Aorta (tissue), 5 donors: Measurements from ENCODE around the gene SPECC1L. TPM values are rescaled to one million over a fixed set of nuclear protein-coding genes. Genes with fewer than 3 reads are reported as not detected.

Experiments used
- ATAC-seq: fragments of 200-7000 bp; cut with Tn5 transposase; one replicate; pipeline ENCODE4 v1.9.1; 2022; ENCODE audit warnings: moderate library complexity; ENCODE audit not compliant: low FRiP score
- DNase-seq, 2 donors: peaks; one replicate each; pipeline ENCODE4 v3.0.0-alpha.2; 2020
- H3K27ac ChIP-seq, 2 donors: one replicate each; pipeline ENCODE4 v1.5.1; 2013; ENCODE audit warnings: low read length in 2 of 2, mild to moderate bottlenecking in 2 of 2, moderate library complexity in 2 of 2, control low read depth in 1 of 2, inconsistent platforms in 1 of 2, low read depth in 1 of 2
- H3K27me3 ChIP-seq, 2 donors: one replicate each; pipeline ENCODE4 v1.6.1; 2013; ENCODE audit warnings: control low read depth in 1 of 2, low read length in 1 of 2, mild to moderate bottlenecking in 1 of 2, moderate library complexity in 1 of 2; ENCODE audit not compliant: insufficient read depth in 2 of 2, control insufficient read depth in 1 of 2
- H3K36me3 ChIP-seq, 2 donors: one replicate each; pipeline ENCODE4 v1.6.1; 2013; ENCODE audit warnings: control low read depth in 1 of 2, low read length in 1 of 2, mild to moderate bottlenecking in 1 of 2; ENCODE audit not compliant: insufficient read depth in 2 of 2, control insufficient read depth in 1 of 2
- H3K4me1 ChIP-seq, 2 donors: one replicate each; pipeline ENCODE4 v1.6.1; 2013; ENCODE audit warnings: low read length in 2 of 2, control low read depth in 1 of 2, mild to moderate bottlenecking in 1 of 2, moderate library complexity in 1 of 2; ENCODE audit not compliant: insufficient read depth in 2 of 2, control insufficient read depth in 1 of 2
- H3K4me3 ChIP-seq, 2 donors: one replicate each; pipeline ENCODE4 v1.5.1; 2013; ENCODE audit warnings: low read length in 2 of 2, control low read depth in 1 of 2, mild to moderate bottlenecking in 1 of 2
- H3K9me3 ChIP-seq: one replicate; pipeline ENCODE4 v1.6.1; 2013; ENCODE audit warnings: mild to moderate bottlenecking, low read length; ENCODE audit not compliant: control insufficient read depth
- WGBS, 2 donors: extraction: QIAGEN DNeasy Blood & Tissue Kit; methylation state at CpG; one replicate each; pipeline ENCODE4 v1.1.7; 2013; 5-methylcytosine and 5-hydroxymethylcytosine counted together
- intact Hi-C, 2 donors: fragments of 100-400 bp; cut with DNase I; formaldehyde crosslinking; loops; one replicate each; pipeline versions ENCODE4 v1.14.2 to v1.15.0; 2022
- polyA plus RNA-seq, 2 donors: library from polyadenylated mRNA; stranded (reverse); fragments of 200-250 nt; gene quantifications; one replicate each; pipeline ENCODE4 v1.2.3, GENCODE V29; 2013
- total RNA-seq, 2 donors: library from RNA; stranded (reverse); fragmentation: NEBNext Ultra II Directional; extraction: Animal tissue kit (Norgen Biotek cat#: 25700); gene quantifications; one replicate each; pipeline ENCODE4 v1.2.1, GENCODE V29; 2021
- donor health status: healthy with polysubstance abuse.
- donor health status: Bipolar disorder and iron deficiency.
- donor health status: DM: no; HTN: no; CAD: no.
- donor health status: DM: no; HTN: no; CAD: no.
- donor health status: DM: yes; HTN: yes; CAD: no.

The SPECC1L gene
- total and polyA plus RNA-seq, 4 donors, result 15.0 to 92.0 (median 47.7) TPM

DNA sequence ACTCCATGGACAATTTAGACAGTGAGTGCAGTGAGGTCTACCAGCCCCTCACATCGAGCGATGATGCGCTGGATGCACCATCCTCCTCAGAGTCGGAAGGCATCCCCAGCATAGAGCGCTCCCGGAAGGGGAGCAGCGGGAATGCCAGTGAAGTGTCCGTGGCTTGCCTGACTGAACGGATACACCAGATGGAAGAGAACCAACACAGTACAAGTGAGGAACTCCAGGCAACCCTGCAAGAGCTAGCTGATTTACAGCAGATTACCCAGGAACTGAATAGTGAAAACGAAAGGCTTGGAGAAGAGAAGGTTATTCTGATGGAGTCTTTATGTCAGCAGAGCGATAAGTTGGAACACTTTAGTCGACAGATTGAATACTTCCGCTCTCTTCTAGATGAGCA, 51.4 kb downstream of the SPECC1L start:
- Histone ChIP-seq H3K27ac (no peak overlapping the region), H3K9me3 (no peaks in the 10 kb centered on the region), H3K4me3 (no peak overlapping the region), H3K27me3 (no peaks in the 10 kb centered on the region), H3K36me3 (peaks cover 1 to 2% of the 10 kb centered on the region in 2 donors), H3K4me1 (no peaks in the 10 kb centered on the region)
- intact Hi-C loops, result loop anchor here in 1 of 2 donors (10.0 kb wide), 1 partner anchor 203 kb away; no protein-coding TSS in a partner anchor
- ATAC-seq (no peak), DNase-seq (no peak)
- 89 to 92% methylated on average over 13 of the region's 13 CpGs for WGBS, 2 donors

DNA sequence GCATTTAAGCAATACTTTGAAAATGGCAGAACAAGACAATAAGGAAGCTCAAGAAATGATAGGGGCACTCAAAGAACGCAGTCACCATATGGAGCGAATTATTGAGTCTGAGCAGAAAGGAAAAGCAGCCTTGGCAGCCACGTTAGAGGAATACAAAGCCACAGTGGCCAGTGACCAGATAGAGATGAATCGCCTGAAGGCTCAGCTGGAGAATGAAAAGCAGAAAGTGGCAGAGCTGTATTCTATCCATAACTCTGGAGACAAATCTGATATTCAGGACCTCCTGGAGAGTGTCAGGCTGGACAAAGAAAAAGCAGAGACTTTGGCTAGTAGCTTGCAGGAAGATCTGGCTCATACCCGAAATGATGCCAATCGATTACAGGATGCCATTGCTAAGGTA, 51.9 kb downstream of the SPECC1L start:
- Histone ChIP-seq H3K36me3 (peaks cover 1 to 2% of the 10 kb centered on the region in 2 donors), H3K27ac (no peak overlapping the region), H3K27me3 (no peaks in the 10 kb centered on the region), H3K4me1 (no peaks in the 10 kb centered on the region), H3K4me3 (no peak overlapping the region), H3K9me3 (no peaks in the 10 kb centered on the region)
- intact Hi-C loops, result loop anchor here in 1 of 2 donors (10.0 kb wide), 1 partner anchor 202 kb away; no protein-coding TSS in a partner anchor
- no peak for ATAC-seq
- DNase-seq, result no peak
- 81 to 83% methylated on average over 6 of the region's 6 CpGs for WGBS, 2 donors

DNA sequence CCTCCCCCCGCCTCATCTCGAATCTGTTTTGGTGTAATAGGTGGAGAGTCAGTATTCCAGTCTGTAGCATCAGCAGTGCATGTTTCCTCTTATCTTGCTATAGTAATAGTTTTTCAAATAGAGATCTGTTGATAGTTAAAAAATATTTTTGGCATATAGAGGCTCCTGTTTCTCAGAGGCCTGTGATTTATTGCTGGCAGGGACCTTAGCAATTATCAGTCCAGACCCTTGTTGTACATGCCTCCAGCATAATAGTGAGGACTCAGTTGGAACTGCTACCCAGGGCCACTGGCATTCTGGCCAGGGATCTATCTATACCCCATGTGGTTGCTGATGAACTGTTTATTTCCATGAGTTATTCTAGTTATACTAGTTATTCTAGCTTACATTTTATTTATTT, 52.6 kb downstream of the SPECC1L start:
- Histone ChIP-seq H3K36me3 (peaks cover 2 to 4% of the 10 kb centered on the region in 2 donors), H3K4me1 (no peaks in the 10 kb centered on the region), H3K9me3 (no peaks in the 10 kb centered on the region), H3K27ac (no peak overlapping the region), H3K4me3 (no peak overlapping the region), H3K27me3 (no peaks in the 10 kb centered on the region)
- no peak for DNase-seq
- 51 to 65% methylated on average over 2 of the region's 2 CpGs for WGBS, 2 donors
- intact Hi-C loops, result loop anchor here in 1 of 2 donors (10.0 kb wide), 1 partner anchor 202 kb away; no protein-coding TSS in a partner anchor
- ATAC-seq, result no peak

DNA sequence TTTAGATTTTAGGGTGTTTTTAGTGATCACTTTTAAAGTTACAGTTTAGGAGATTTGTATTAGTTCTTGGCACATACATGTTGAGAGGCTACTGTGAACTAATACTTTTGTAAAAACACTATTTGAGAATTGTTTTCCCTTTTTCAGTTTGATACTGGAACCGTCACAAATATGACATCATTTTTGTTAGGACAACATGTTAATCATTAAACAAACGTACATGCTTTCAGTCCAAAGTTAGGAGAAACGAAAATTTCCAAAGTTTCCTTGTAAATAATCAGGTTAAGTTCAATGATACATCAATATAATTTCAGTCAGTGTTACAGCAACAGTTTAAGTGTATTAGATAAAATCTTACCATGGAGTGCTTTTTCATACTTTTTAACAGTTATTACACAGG, 53.1 kb downstream of the SPECC1L start:
- intact Hi-C loops, result loop anchor here in 1 of 2 donors (10.0 kb wide), 1 partner anchor 201 kb away; no protein-coding TSS in a partner anchor
- 2 to 6% methylated on average over 3 of the region's 3 CpGs for WGBS, 2 donors
- DNase-seq (no peak), ATAC-seq (no peak)
- Histone ChIP-seq H3K36me3 (peaks cover 2 to 4% of the 10 kb centered on the region in 2 donors), H3K9me3 (no peaks in the 10 kb centered on the region), H3K4me1 (no peaks in the 10 kb centered on the region), H3K4me3 (no peak overlapping the region), H3K27me3 (no peaks in the 10 kb centered on the region), H3K27ac (no peak overlapping the region)

DNA sequence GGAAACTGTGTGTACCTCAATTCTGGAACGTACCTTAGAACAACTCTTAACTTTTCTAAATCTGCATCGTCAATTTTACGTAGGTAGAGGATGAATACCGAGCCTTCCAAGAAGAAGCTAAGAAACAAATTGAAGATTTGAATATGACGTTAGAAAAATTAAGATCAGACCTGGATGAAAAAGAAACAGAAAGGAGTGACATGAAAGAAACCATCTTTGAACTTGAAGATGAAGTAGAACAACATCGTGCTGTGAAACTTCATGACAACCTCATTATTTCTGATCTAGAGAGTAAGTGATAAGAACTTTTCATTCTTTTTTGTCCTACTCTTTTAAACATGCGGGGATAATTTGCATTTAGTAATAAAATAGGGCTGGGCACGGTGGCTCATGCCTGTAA, 53.5 kb downstream of the SPECC1L start:
- Histone ChIP-seq H3K4me3 (no peak overlapping the region), H3K27me3 (no peaks in the 10 kb centered on the region), H3K36me3 (peaks cover 2 to 4% of the 10 kb centered on the region in 2 donors), H3K9me3 (no peaks in the 10 kb centered on the region), H3K27ac (no peak overlapping the region), H3K4me1 (no peaks in the 10 kb centered on the region)
- no peak for ATAC-seq
- DNase-seq, result no peak
- 77% methylated on average over 8 of the region's 8 CpGs for WGBS, 2 donors
- intact Hi-C loops, result loop anchor here in 1 of 2 donors (10.0 kb wide), 1 partner anchor 201 kb away; no protein-coding TSS in a partner anchor

DNA sequence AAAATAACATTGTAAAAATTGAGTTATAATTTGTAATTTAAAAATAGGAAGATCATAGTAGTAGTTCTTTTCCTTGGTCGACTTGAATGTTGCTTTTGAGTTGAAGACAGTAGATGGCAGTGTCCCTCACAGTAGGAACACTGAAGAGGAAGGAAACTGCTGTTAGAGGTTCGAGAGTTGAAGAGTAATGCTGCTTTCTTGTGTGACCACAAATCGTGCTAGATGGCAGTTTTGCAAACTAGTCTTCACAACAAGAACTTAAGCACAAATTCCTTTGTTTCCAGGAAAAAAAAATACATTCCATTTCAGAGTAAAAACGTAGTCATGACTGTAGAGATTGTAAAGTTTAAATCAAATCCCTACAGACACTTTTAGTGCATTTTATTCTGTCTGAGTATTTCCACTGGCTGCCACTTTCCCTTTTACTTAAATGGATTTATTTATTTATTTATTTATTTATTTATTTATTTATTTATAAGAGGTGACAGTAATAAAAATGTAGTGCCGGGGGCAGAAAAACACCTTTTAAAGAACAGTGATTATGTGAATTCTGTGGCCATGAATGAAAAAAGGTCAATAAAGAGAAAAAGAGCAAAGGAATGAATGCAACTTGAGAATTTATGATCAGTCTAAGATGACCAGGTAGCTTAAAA, 54.6 kb downstream of the SPECC1L start:
- no peak overlapping the region for H3K27ac ChIP-seq
- intact Hi-C loops, result loop anchor here (5.0 to 10.0 kb wide), 2 partner anchors 197 to 200 kb away; no protein-coding TSS in a partner anchor

DNA sequence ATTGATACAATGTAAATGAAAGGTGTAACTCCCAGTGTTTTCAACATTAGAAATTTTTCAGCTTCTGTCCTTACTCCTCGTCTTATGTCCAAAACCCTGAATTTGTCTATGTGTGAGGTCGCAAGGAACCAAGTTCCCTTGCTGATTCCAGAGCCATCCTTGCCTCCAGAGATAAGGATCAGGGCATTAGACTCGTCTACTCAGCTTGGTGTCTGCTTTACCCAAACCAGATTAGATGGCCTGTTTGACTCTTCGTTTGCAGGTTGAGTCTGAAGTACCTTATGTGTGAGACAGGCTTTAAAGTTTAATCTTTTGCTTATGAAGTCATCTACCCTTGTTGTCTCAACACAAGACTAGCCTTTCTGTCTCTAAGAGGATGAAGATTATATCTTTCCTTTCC, 55.6 kb downstream of the SPECC1L start:
- H3K36me3 ChIP-seq, result peaks cover 2 to 5% of the 10 kb centered on the region in 2 donors
- no peaks in the 10 kb centered on the region for H3K9me3 ChIP-seq
- WGBS, 2 donors, result 68 to 79% methylated on average over 4 of the region's 4 CpGs

More for the DNA sequence above, 54.6 kb downstream of the SPECC1L start:
- peak; percentile 78 for ATAC-seq
- Histone ChIP-seq H3K9me3 (no peaks in the 10 kb centered on the region), H3K4me3 (no peak overlapping the region), H3K36me3 (peaks cover 2 to 6% of the 10 kb centered on the region in 2 donors), H3K4me1 (no peaks in the 10 kb centered on the region), H3K27me3 (no peaks in the 10 kb centered on the region)
- no peak for DNase-seq
- 10 to 11% methylated on average over 5 of the region's 5 CpGs for WGBS, 2 donors

DNA sequence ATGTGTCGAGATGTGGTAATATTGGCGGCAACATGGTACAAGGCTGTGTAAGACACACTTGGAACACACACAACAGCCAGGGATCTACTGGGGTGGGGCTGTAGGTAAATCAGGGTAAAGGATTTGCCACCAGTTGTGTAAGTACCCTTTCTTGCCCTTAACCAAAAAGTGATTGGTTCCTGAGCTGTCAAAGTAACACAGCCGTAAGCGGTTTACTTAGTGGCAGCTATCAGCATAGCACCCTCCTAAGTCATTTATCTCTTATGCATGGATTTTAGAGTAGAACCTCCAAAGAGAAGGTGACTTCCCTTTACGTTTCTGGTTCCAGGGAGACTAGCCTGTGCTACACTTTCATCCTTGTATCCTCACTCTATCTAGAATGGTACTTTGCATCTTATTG, 57.2 kb downstream of the SPECC1L start:
- DNase-seq (no peak), ATAC-seq (no peak)
- 85 to 91% methylated on average over 5 of the region's 5 CpGs for WGBS, 2 donors
- H3K27me3 ChIP-seq, result no peaks in the 10 kb centered on the region
- no peak overlapping the region for H3K27ac ChIP-seq
- H3K36me3 ChIP-seq, result peaks cover 0 to 5% of the 10 kb centered on the region in 2 donors
- intact Hi-C loops, result loop anchor here (5.0 to 10.0 kb wide), 2 partner anchors 194 to 197 kb away; no protein-coding TSS in a partner anchor
- no peak overlapping the region for H3K4me3 ChIP-seq
- H3K4me1 ChIP-seq, result no peaks in the 10 kb centered on the region
- no peaks in the 10 kb centered on the region for H3K9me3 ChIP-seq

More for the DNA sequence above, 55.6 kb downstream of the SPECC1L start:
- H3K27me3 ChIP-seq, result no peaks in the 10 kb centered on the region
- no peak overlapping the region for H3K27ac ChIP-seq
- ATAC-seq (no peak), DNase-seq (no peak)
- no peaks in the 10 kb centered on the region for H3K4me1 ChIP-seq
- intact Hi-C loops, result loop anchor here (5.0 to 10.0 kb wide), 2 partner anchors 196 to 199 kb away; no protein-coding TSS in a partner anchor
- H3K4me3 ChIP-seq, result no peak overlapping the region

DNA sequence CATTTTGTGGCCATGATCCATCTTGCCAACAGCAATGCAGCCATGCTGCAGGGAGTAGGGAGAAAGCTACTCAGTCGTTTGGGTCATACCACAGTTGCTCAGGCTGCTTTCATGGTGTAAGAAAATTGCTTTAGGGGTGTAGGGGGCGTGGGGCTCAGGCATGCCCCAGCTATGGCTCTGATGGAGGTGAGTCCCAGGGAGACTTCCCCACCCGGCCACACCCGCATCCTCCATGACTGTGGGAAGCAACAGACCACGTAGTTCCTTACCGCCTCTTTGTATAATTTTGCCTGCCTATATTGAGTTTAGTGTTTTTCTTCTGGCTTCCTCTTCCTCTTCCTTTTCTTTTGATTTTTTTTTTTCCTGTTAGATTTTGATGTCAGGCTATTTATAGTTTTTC, 58.8 kb downstream of the SPECC1L start:
- DNase-seq (no peak), ATAC-seq (no peak)
- Histone ChIP-seq H3K9me3 (no peaks in the 10 kb centered on the region), H3K36me3 (peaks cover 0 to 5% of the 10 kb centered on the region in 2 donors), H3K4me3 (no peak overlapping the region), H3K27me3 (no peaks in the 10 kb centered on the region), H3K4me1 (no peaks in the 10 kb centered on the region), H3K27ac (no peak overlapping the region)
- intact Hi-C loops, result loop anchor here (5.0 to 10.0 kb wide), 2 partner anchors 193 to 195 kb away; no protein-coding TSS in a partner anchor
- 78 to 83% methylated on average over 6 of the region's 6 CpGs for WGBS, 2 donors
